Endothelial cell of umbilical vein (primary cell): ENCODE data around the gene SLC33A1. TPM values are rescaled to one million over a fixed set of nuclear protein-coding genes. Genes with fewer than 3 reads are reported as not detected.

Experiments
- BruUV-seq: library from RNA; stranded (reverse); fragments of 400-500 nt; replicated peaks from 2 replicates; lab custom pipeline; 2021; lab: Mats Ljungman, UMichigan
- CTCF ChIA-PET: fragments of 300-600, 350-600 bp; sonication (Branson Sonifier 250); formaldehyde crosslinking; loops from one replicate; lab custom pipeline; 2021; ENCODE audit warnings: antibody characterized with exemption, inconsistent platforms; lab: Charles Lee
- POLR2A ChIA-PET: fragments of 300-600, 350-600 bp; sonication (Branson Sonifier 250); formaldehyde crosslinking; loops from one replicate; lab custom pipeline; 2021; ENCODE audit warnings: antibody characterized with exemption, inconsistent platforms; lab: Charles Lee
- DNase-seq: peaks from one replicate; pipeline ENCODE4 v3.0.0-alpha.2; 2011; ENCODE audit warnings: low read depth, low spot score
- FAIRE-seq: peaks from 2 replicates; lab custom pipeline; 2011; peaks lifted over from hg19 to GRCh38; lab: Jason Lieb, UNC
- H2AFZ ChIP-seq: 2 replicates; pipeline ENCODE4 v1.6.0; 2012; ENCODE audit warnings: low read depth, low read length, control low read depth, inconsistent platforms
- H3K27ac ChIP-seq: 2 replicates; pipeline ENCODE4 v1.5.1; 2011; ENCODE audit warnings: low read depth, mild to moderate bottlenecking, control low read depth, low read length, moderate library complexity; ENCODE audit not compliant: insufficient read depth
- H3K27me3 ChIP-seq, 2 experiments: 2 replicates each; pipeline versions ENCODE4 v1.6.0 to v1.6.1; 2011; ENCODE audit warnings: low read length in 2 of 2, mixed read lengths in 1 of 2; ENCODE audit not compliant: control insufficient read depth in 2 of 2, insufficient read depth in 2 of 2
- H3K36me3 ChIP-seq, 2 experiments: 2 replicates in 1 of 2; 3 replicates in 1 of 2; pipeline ENCODE4 v1.5.1; 2011; ENCODE audit warnings: low read length in 2 of 2, mild to moderate bottlenecking in 1 of 2, moderate library complexity in 1 of 2; ENCODE audit not compliant: control insufficient read depth in 2 of 2, insufficient read depth in 2 of 2; ENCODE audit errors: extremely low read depth in 1 of 2
- H3K4me1 ChIP-seq: 3 replicates; pipeline ENCODE4 v1.5.1; 2011; ENCODE audit warnings: mild to moderate bottlenecking, low read length; ENCODE audit not compliant: control insufficient read depth, insufficient read depth; ENCODE audit errors: extremely low read depth
- H3K4me2 ChIP-seq: 2 replicates; pipeline ENCODE4 v1.6.1; 2011; ENCODE audit warnings: low read length, control low read depth, mixed read lengths; ENCODE audit not compliant: insufficient read depth
- H3K4me3 ChIP-seq, 3 experiments: fragments of 200-600 bp in 1 of 3; sonication (generic), shearing (Covaris generic) in 1 of 3; replicated peaks in 1 of 3; 2 replicates each; pipeline ENCODE4 v1.5.1; 2011 to 2016; ENCODE audit warnings: control low read depth in 3 of 3, low read length in 3 of 3, mild to moderate bottlenecking in 2 of 3, inconsistent platforms in 1 of 3, low read depth in 1 of 3, moderate library complexity in 1 of 3; ENCODE audit not compliant: insufficient read depth in 1 of 3
- H3K79me2 ChIP-seq: 2 replicates; pipeline ENCODE4 v1.6.0; 2012; ENCODE audit warnings: low read length, inconsistent platforms; ENCODE audit not compliant: control insufficient read depth, insufficient read depth
- H3K9ac ChIP-seq: replicated peaks from 2 replicates; pipeline ENCODE3; 2011; ENCODE audit warnings: low read length, control low read depth; ENCODE audit not compliant: insufficient read depth; ENCODE audit errors: extremely low read depth
- H3K9me1 ChIP-seq: replicated peaks from 3 replicates; pipeline ENCODE4 v1.6.0; 2011; ENCODE audit warnings: mild to moderate bottlenecking, low read length; ENCODE audit not compliant: control insufficient read depth, insufficient read depth; ENCODE audit errors: extremely low read depth
- H3K9me3 ChIP-seq: replicated peaks from 2 replicates; pipeline ENCODE4 v1.5.1; 2012; ENCODE audit warnings: low read length, inconsistent platforms; ENCODE audit not compliant: control insufficient read depth, insufficient read depth
- H4K20me1 ChIP-seq: replicated peaks from 2 replicates; pipeline ENCODE3; 2011; ENCODE audit warnings: mild to moderate bottlenecking, low read length; ENCODE audit not compliant: control insufficient read depth, insufficient read depth; ENCODE audit errors: extremely low read depth
- EZH2 ChIP-seq: IDR thresholded peaks from 2 replicates; pipeline ENCODE4 v1.6.1; 2012; ENCODE audit warnings: borderline replicate concordance, low read depth, mild to moderate bottlenecking, moderate library complexity, low read length, inconsistent platforms; ENCODE audit not compliant: severe bottlenecking
- FOS ChIP-seq: IDR thresholded peaks from 2 replicates; pipeline ENCODE4 v1.6.1; 2011; ENCODE audit warnings: mild to moderate bottlenecking, low read length, moderate library complexity, borderline replicate concordance; ENCODE audit not compliant: insufficient read depth
- GATA2 ChIP-seq: IDR thresholded peaks from 2 replicates; pipeline ENCODE4 v1.7.0; 2011; ENCODE audit warnings: low read depth, mild to moderate bottlenecking, moderate library complexity, mixed read lengths, low read length; ENCODE audit not compliant: insufficient read length, insufficient read depth
- JUN ChIP-seq: IDR thresholded peaks from 2 replicates; pipeline ENCODE4 v1.6.1; 2011; ENCODE audit warnings: borderline replicate concordance, low read depth; ENCODE audit not compliant: insufficient read length, insufficient read depth
- MYC ChIP-seq: IDR thresholded peaks from one replicate; pipeline ENCODE4 v1.6.1; 2011; ENCODE audit warnings: mild to moderate bottlenecking, low read depth, low read length
- POLR2A ChIP-seq: IDR thresholded peaks from 2 replicates; pipeline ENCODE4 v1.6.1; 2012; ENCODE audit warnings: low read depth, mild to moderate bottlenecking, control low read depth, low read length
- POLR2AphosphoS5 ChIP-seq: IDR thresholded peaks from 2 replicates; pipeline ENCODE4 v1.6.1; 2012; ENCODE audit warnings: low read depth, mild to moderate bottlenecking, control low read depth, low read length, moderate library complexity; ENCODE audit not compliant: insufficient read depth
- dilution Hi-C: fragments of 300-500 bp; cut with MboI; formaldehyde crosslinking; loops from one replicate; pipeline ENCODE4 v1.15.0; 2019; ENCODE audit warnings: low sequenced_read_pairs; ENCODE audit not compliant: extremely low pct_ligation_motif_present
- intact Hi-C: fragments of 100-400 bp; cut with micrococcal nuclease; formaldehyde crosslinking; loops from one replicate; pipeline ENCODE4 v1.10.0; 2022
- polyA plus RNA-seq, 4 experiments: library from polyadenylated mRNA; depleted of rRNA in 3 of 4; stranded (reverse) in 3 of 4; unstranded in 1 of 4; fragments of >200 nt; gene quantifications; 2 replicates each; pipeline versions ENCODE4 v1.2.1 to v1.2.3, GENCODE V29; 2011 to 2012; ENCODE audit warnings: missing spikeins in 1 of 4
- total RNA-seq: library from RNA; stranded (reverse); gene quantifications from 2 replicates; pipeline ENCODE4 v1.2.3, GENCODE V29; 2021
- TF ChIP-seq, protein P1 (sequence below), 2 donors: IDR thresholded peaks; 1 replicate in 1 of 2; 2 replicates in 1 of 2; pipeline ENCODE4 v1.5.1; 2011; ENCODE audit warnings: low read length in 2 of 2, mild to moderate bottlenecking in 2 of 2, moderate library complexity in 2 of 2, control low read depth in 1 of 2, inconsistent platforms in 1 of 2, low read depth in 1 of 2; ENCODE audit not compliant: insufficient read depth in 1 of 2; ENCODE audit errors: extremely low read depth in 1 of 2
- TF ChIP-seq, protein P2 (sequence below): IDR thresholded peaks from 2 replicates; pipeline ENCODE4 v1.6.1; 2011; ENCODE audit not compliant: insufficient read depth, insufficient read length

Gene SLC33A1
- total and polyA plus RNA-seq, 2 donors (not counting 3 experiments of a cell fraction or from before 2014, with no cell fraction given) = 28.4 to 30.3 TPM

DNA sequence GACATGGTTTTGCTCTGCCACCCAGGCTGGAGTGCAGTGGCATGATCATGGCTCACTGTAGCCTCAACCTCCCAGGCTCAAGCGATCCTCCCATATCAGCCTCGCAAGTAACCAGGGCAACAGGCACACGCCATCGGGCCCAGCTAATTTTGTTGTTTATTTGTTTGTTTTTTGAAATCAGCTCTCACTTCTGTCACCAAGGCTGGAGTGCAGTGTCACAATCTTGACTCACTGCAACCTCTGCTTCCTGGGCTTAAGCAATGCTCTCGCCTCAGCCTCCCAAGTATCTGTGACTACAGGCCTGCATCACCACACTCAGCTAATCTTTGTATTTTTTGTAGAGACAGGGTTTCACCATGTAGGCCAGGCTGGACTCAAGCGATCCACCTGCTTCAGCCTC, 83.1 kb downstream of the SLC33A1 start:
- Histone ChIP-seq H4K20me1 (no peaks in the 10 kb centered on the region), H3K27ac (no peak overlapping the region), H3K9me1 (no peaks in the 10 kb centered on the region), H2AFZ (no peak overlapping the region), H3K9me3 (no peaks in the 10 kb centered on the region), H3K4me2 (no peak overlapping the region), H3K27me3 (no peaks in the 10 kb centered on the region), H3K4me1 (no peaks in the 10 kb centered on the region), H3K79me2 (no peaks in the 10 kb centered on the region), H3K36me3 (no peaks in the 10 kb centered on the region), H3K9ac (no peak overlapping the region), H3K4me3 (no peak overlapping the region)
- TF ChIP-seq MYC (no peak), POLR2A (no peak), EZH2 (no peak), GATA2 (no peak), POLR2AphosphoS5 (no peak), JUN (no peak), FOS (no peak)
- TF ChIP-seq, protein P1, sequence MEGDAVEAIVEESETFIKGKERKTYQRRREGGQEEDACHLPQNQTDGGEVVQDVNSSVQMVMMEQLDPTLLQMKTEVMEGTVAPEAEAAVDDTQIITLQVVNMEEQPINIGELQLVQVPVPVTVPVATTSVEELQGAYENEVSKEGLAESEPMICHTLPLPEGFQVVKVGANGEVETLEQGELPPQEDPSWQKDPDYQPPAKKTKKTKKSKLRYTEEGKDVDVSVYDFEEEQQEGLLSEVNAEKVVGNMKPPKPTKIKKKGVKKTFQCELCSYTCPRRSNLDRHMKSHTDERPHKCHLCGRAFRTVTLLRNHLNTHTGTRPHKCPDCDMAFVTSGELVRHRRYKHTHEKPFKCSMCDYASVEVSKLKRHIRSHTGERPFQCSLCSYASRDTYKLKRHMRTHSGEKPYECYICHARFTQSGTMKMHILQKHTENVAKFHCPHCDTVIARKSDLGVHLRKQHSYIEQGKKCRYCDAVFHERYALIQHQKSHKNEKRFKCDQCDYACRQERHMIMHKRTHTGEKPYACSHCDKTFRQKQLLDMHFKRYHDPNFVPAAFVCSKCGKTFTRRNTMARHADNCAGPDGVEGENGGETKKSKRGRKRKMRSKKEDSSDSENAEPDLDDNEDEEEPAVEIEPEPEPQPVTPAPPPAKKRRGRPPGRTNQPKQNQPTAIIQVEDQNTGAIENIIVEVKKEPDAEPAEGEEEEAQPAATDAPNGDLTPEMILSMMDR (IDR thresholded peaks at IDR 0.05; ENCODE audit: extremely low read depth in 1 of 2, insufficient read depth in 1 of 2, low read depth in 1 of 2, low read length in 2 of 2) = no peak
- TF ChIP-seq, protein P2, sequence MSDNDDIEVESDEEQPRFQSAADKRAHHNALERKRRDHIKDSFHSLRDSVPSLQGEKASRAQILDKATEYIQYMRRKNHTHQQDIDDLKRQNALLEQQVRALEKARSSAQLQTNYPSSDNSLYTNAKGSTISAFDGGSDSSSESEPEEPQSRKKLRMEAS = no peak
- CTCF ChIA-PET = no interaction called here
- POLR2A ChIA-PET = no interaction called here
- DNase-seq = no peak
- BruUV-seq = no TSS peak
- intact Hi-C loops = no loop called here
- FAIRE-seq = no peak
- dilution Hi-C loops = no loop called here

Other genes starting within 250 kb of the SLC33A1 start
- not detected in 2 replicates for gene PLCH1, start 109.4 kb downstream of the SLC33A1 start, total RNA-seq
- 0.03 TPM in 1 of 2 replicates, not detected in the other for gene PLCH1, start 109.4 kb downstream of the SLC33A1 start, polyA plus RNA-seq
- 0.74 and 1.7 TPM in 2 replicates for gene C3orf33, start 48.1 kb downstream of the SLC33A1 start, total RNA-seq
- gene C3orf33, start 48.1 kb downstream of the SLC33A1 start, polyA plus RNA-seq = 2.3 and 2.4 TPM in 2 replicates
- 66.0 and 67.5 TPM in 2 replicates for gene GMPS, start 16.2 kb upstream of the SLC33A1 start, total RNA-seq
- gene GMPS, start 16.2 kb upstream of the SLC33A1 start, polyA plus RNA-seq = 15.0 and 18.7 TPM in 2 replicates